OCI-LY3 (cell line): ENCODE measurements around the gene INKA2.

Source experiments
- H2AFZ ChIP-seq: fragments of 200-600, 300-600 bp; shearing (Covaris generic); 2 replicates; pipeline ENCODE4 v1.6.0; 2014; ENCODE audit warnings: antibody characterized with exemption, low read depth, low read length
- H3K27ac ChIP-seq: fragments of 200-600, 300-600 bp; sonication (generic); 2 replicates; pipeline ENCODE4 v1.5.1; 2014; ENCODE audit warnings: mild to moderate bottlenecking, low read length, moderate library complexity, mixed read lengths
- H3K27me3 ChIP-seq: fragments of 200-600, 300-600 bp; sonication (generic); 2 replicates; pipeline ENCODE4 v1.6.1; 2014; ENCODE audit warnings: low read depth, low read length, mixed read lengths
- H3K36me3 ChIP-seq: fragments of 200-600, 300-600 bp; sonication (generic); replicated peaks from 2 replicates; pipeline ENCODE3; 2014; ENCODE audit warnings: low read depth, low read length, mixed read lengths
- H3K4me1 ChIP-seq: fragments of 300-600, 200-600 bp; sonication (generic); 2 replicates; pipeline ENCODE4 v1.6.1; 2014; ENCODE audit warnings: low read length, mixed read lengths
- H3K4me2 ChIP-seq: fragments of 200-600, 300-600 bp; sonication (generic); 2 replicates; pipeline ENCODE4 v1.6.1; 2014; ENCODE audit warnings: low read length, mixed read lengths
- H3K4me3 ChIP-seq: fragments of 300-600, 200-600 bp; sonication (generic); 2 replicates; pipeline ENCODE4 v1.5.1; 2014; ENCODE audit warnings: antibody characterized with exemption, mild to moderate bottlenecking, low read length, moderate library complexity
- H3K79me2 ChIP-seq: fragments of 300-600, 200-600 bp; shearing (Covaris generic); 2 replicates; pipeline ENCODE4 v1.6.1; 2014; ENCODE audit warnings: mild to moderate bottlenecking, low read length, mixed read lengths
- H3K9ac ChIP-seq: fragments of 300-600, 200-600 bp; shearing (Covaris generic); 2 replicates; pipeline ENCODE4 v1.6.0; 2014; ENCODE audit warnings: mild to moderate bottlenecking, low read length, moderate library complexity
- H3K9me3 ChIP-seq: fragments of 200-600, 300-600 bp; shearing (Covaris generic); 2 replicates; pipeline ENCODE4 v1.6.1; 2014; ENCODE audit warnings: low read length, mixed read lengths; ENCODE audit not compliant: insufficient read depth
- H4K20me1 ChIP-seq: fragments of 200-600, 300-600 bp; sonication (generic); 2 replicates; pipeline ENCODE4 v1.6.1; 2016; ENCODE audit warnings: low read length, mixed read lengths; ENCODE audit not compliant: insufficient read depth
- EZH2phosphoT487 ChIP-seq: fragments of 200-600 bp; shearing (Covaris generic); IDR thresholded peaks from 2 replicates; pipeline ENCODE4 v1.6.1; 2018; ENCODE audit warnings: antibody characterized with exemption, mixed run types, low read depth
- TF ChIP-seq, protein P1 (sequence below): fragments of 200-600, 300-600 bp; sonication (generic); IDR thresholded peaks from 2 replicates; pipeline ENCODE4 v1.5.1; 2014; ENCODE audit warnings: antibody characterized with exemption, low read length, low read depth

The INKA2 gene

DNA sequence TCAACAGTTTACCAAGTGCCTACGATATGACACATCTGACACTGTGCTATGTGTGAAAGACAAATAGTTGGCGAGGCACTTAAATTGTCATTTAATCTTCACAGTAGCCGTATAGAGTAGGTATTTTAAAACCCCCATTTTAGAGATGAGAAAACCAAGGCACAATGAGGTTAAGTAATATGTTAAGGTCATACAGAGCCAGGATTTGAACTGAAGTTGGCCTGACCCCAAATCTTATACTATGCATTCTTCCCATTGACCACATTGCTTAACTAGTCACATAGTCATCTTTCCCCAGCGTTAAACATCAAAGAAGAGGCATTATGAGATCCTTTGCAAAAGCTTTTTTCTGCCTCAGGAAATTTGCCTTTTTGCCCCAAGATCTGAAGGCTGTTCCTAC lies 3.9 kb downstream of the INKA2 start:
- TF ChIP-seq EZH2phosphoT487, result no peak
- TF ChIP-seq, protein P1, sequence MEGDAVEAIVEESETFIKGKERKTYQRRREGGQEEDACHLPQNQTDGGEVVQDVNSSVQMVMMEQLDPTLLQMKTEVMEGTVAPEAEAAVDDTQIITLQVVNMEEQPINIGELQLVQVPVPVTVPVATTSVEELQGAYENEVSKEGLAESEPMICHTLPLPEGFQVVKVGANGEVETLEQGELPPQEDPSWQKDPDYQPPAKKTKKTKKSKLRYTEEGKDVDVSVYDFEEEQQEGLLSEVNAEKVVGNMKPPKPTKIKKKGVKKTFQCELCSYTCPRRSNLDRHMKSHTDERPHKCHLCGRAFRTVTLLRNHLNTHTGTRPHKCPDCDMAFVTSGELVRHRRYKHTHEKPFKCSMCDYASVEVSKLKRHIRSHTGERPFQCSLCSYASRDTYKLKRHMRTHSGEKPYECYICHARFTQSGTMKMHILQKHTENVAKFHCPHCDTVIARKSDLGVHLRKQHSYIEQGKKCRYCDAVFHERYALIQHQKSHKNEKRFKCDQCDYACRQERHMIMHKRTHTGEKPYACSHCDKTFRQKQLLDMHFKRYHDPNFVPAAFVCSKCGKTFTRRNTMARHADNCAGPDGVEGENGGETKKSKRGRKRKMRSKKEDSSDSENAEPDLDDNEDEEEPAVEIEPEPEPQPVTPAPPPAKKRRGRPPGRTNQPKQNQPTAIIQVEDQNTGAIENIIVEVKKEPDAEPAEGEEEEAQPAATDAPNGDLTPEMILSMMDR, result no peak
- no peaks in the 10 kb centered on the region for H3K36me3 ChIP-seq
- peaks cover 12% of the 10 kb centered on the region for H3K4me1 ChIP-seq
- no peak overlapping the region for H3K27ac ChIP-seq
- H3K4me2 ChIP-seq, result no peak overlapping the region
- H4K20me1 ChIP-seq, result 0 out of 2 replicates have a peak, but pooled peaks cover 7% of the 10 kb centered on the region
- H3K9me3 ChIP-seq, result no peaks in the 10 kb centered on the region
- H2AFZ ChIP-seq, result no peak overlapping the region
- no peak overlapping the region for H3K9ac ChIP-seq
- 0 out of 2 replicates have a peak, but pooled peaks cover 3% of the 10 kb centered on the region for H3K79me2 ChIP-seq
- H3K27me3 ChIP-seq, result no peaks in the 10 kb centered on the region
- H3K4me3 ChIP-seq, result no peak overlapping the region

GRCh38 chr1:111734856-111735255 lies 4.3 kb downstream of the INKA2 start:
- TF ChIP-seq, protein P1, result no peak
- no peak for TF ChIP-seq EZH2phosphoT487
- Histone ChIP-seq H3K27ac (no peak overlapping the region), H2AFZ (no peak overlapping the region), H3K4me2 (no peak overlapping the region), H3K9me3 (no peaks in the 10 kb centered on the region), H3K36me3 (no peaks in the 10 kb centered on the region), H3K4me1 (peaks cover 9% of the 10 kb centered on the region), H4K20me1 (0 out of 2 replicates have a peak, but pooled peaks cover 7% of the 10 kb centered on the region), H3K9ac (no peak overlapping the region), H3K27me3 (no peaks in the 10 kb centered on the region), H3K79me2 (0 out of 2 replicates have a peak, but pooled peaks cover 3% of the 10 kb centered on the region), H3K4me3 (no peak overlapping the region)

DNA sequence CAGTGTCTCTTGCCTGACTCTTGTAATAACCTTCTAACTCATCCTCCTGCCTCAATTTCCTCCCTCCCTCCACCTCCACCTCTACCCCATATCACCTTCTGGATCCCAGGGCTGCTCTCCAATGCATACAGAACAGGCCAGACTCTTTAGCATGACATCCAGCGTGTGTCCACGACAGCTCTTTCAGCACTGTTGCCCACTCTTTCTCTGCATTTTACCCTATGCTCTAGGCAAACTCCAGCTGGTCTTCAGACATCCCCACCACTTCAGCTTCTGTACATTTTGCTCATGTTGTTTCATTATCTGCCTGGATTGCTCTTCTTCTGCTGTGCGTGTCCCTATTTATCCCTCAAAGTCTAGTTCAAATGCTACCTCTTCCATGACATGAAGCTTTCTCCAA lies 4.8 kb downstream of the INKA2 start:
- Histone ChIP-seq H3K36me3 (no peaks in the 10 kb centered on the region), H3K27me3 (no peaks in the 10 kb centered on the region), H3K4me2 (no peak overlapping the region), H3K79me2 (0 out of 2 replicates have a peak, but pooled peaks cover 3% of the 10 kb centered on the region), H4K20me1 (0 out of 2 replicates have a peak, but pooled peaks cover 7% of the 10 kb centered on the region), H3K4me1 (peaks cover 7% of the 10 kb centered on the region), H3K9me3 (no peaks in the 10 kb centered on the region), H3K9ac (no peak overlapping the region), H2AFZ (no peak overlapping the region), H3K4me3 (no peak overlapping the region), H3K27ac (no peak overlapping the region)
- TF ChIP-seq, protein P1, result no peak
- TF ChIP-seq EZH2phosphoT487, result no peak

GRCh38 chr1:111733992-111734341 lies 5.2 kb downstream of the INKA2 start:
- no peak for TF ChIP-seq EZH2phosphoT487
- TF ChIP-seq, protein P1, result no peak

More at GRCh38 chr1:111733992-111734341, 5.2 kb downstream of the INKA2 start:
- Histone ChIP-seq H4K20me1 (0 out of 2 replicates have a peak, but pooled peaks cover 7% of the 10 kb centered on the region), H2AFZ (no peak overlapping the region), H3K4me2 (no peak overlapping the region), H3K27ac (no peak overlapping the region), H3K4me3 (no peak overlapping the region), H3K4me1 (peaks cover 7% of the 10 kb centered on the region), H3K9ac (no peak overlapping the region), H3K27me3 (no peaks in the 10 kb centered on the region), H3K79me2 (0 out of 2 replicates have a peak, but pooled peaks cover 3% of the 10 kb centered on the region), H3K9me3 (no peaks in the 10 kb centered on the region), H3K36me3 (no peaks in the 10 kb centered on the region)
